Limb (tissue), 2 donors: ENCODE measurements around the gene ZBED2.
"Not testable (repeated sequence)": the region's sequence is repeated elsewhere in the genome, so short reads cannot be mapped to it uniquely, and the experiment has no call there.

Source experiments
- DNase-seq, 2 donors: peaks; one replicate each; pipeline ENCODE4 v3.0.0-alpha.2; 2016; ENCODE audit errors: extremely low spot score in 2 of 2

Gene ZBED2

DNA sequence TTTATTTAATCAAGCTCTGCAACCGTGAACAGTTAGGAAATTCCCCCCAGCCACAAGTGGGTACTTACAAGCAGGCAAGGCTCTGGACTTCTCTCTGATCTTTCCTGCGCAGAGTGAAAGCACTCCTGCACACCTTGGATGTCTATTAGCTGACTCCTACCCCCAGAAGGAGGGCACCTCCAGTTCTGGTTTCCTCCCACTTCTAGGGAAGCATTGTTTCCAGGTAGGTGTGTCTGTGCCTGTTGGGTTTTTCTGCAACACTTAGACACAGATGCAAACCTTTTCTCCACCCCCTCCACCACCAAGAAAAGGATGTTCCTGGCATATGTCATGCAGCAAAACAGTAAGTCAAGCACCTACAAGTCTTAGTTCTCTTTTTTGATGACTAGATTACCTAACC, at the start of gene ZBED2:
TSS of gene ZBED2 (minus strand) at position 115 of the 400 bp plus-strand sequence. CDS start 1,145 bp downstream, outside the sequence.
- no peak for DNase-seq

- no peak for DNase-seq
Observed at GRCh38 chr3:111639316-111639715, 44.2 kb upstream of the ZBED2 start.

GRCh38 chr3:111636366-111636885, 41.3 kb upstream of the ZBED2 start:
- DNase-seq: no peak

GRCh38 chr3:111635403-111635802, 40.3 kb upstream of the ZBED2 start:
- no peak for DNase-seq

DNA sequence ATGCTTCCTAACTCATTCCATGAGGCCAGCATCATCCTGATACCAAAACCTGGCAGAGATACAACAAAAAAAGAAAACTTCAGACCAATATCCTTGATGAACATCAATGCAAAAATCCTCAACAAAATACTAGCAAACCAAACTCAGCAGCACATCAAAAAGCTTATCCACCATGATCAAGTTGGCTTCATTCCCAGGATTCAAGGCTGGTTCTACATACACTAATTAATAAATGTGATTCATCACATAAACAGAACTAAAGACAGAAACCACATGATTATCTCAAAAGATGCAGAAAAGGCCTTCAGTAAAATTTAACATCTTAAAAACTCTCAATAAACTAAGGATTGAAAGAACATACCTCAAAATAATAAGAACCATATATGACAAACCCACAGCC, 35.5 kb upstream of the ZBED2 start:
- DNase-seq: not testable (repeated sequence)

- not testable (repeated sequence) for DNase-seq
Observed at GRCh38 chr3:111629018-111629417, 33.9 kb upstream of the ZBED2 start.

- DNase-seq: no peak
Observed at GRCh38 chr3:111627092-111627491, 31.9 kb upstream of the ZBED2 start.

GRCh38 chr3:111621535-111621934, 26.4 kb upstream of the ZBED2 start:
- no peak for DNase-seq

DNA sequence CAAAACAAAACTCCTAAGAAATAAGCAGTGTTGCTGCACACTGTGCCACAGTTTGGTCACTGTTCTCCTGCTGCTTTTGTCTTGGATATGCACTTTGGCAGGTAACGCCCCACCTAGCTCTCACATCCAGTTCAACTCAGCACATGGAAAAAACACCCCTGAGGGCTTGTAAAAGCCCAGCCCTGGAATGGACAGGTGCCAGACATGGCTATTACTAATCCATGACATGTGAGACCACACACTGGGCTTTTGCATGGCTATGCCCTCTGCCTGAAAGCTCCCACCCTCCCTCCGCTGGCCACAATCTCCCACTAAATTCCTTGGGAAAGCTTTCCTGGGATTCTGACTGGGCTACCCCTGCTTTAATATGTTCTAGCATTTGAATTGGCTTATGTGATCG, 24.7 kb upstream of the ZBED2 start:
- no peak for DNase-seq

DNA sequence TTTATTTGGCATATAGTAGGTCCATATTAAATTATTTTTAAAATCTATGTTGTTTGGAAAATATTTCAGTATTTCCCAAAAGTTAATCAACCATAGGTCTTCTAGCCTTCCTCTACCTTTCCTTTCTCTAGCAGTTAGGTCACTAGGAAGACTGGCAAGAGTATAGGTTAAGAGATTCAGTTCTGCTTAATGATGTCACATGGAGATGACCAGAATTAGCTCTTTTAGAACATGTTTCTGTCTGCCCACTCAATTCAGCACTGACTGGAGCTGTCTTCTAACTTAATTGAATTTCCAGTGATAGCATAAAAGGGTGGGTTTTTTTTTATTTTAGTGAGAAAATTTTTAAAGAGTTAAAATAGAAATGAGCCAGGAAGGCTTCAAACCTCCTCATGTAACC, 23.8 kb upstream of the ZBED2 start:
- no peak for DNase-seq

DNA sequence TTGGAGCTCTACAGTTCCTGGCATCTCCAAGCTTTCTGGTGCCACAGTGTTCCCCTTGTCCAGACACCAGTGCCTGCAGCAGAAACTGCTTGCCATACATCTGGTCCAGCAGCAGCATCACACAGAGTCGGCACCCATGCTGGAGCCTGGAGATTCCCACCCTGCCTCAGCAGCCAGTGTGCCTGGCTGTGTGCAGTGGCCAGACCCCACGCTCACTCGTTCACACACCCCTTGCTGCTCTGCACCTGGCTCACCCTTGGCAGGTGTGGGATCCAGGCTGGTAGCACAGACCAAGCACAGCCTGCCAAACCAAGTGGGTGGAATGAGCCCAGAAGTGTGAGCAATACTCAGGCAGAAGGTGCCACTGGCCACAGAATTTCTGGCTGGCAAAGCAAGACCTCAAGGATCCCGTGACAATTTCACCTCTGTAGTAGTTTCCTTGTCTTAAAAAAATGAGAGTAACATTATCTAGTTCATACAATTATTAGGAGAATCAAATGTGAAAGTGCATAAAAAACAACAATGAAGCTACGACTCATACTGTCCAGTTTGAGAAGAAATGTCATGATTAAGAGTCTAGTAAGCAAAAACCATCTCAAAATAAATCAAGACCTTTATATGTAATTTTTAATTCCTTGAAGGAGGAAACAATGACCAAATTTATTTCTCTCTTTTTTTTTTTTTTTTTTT, 22.9 kb upstream of the ZBED2 start:
- no peak for DNase-seq

- DNase-seq: no peak
Observed at GRCh38 chr3:111617406-111617805, 22.3 kb upstream of the ZBED2 start.

DNA sequence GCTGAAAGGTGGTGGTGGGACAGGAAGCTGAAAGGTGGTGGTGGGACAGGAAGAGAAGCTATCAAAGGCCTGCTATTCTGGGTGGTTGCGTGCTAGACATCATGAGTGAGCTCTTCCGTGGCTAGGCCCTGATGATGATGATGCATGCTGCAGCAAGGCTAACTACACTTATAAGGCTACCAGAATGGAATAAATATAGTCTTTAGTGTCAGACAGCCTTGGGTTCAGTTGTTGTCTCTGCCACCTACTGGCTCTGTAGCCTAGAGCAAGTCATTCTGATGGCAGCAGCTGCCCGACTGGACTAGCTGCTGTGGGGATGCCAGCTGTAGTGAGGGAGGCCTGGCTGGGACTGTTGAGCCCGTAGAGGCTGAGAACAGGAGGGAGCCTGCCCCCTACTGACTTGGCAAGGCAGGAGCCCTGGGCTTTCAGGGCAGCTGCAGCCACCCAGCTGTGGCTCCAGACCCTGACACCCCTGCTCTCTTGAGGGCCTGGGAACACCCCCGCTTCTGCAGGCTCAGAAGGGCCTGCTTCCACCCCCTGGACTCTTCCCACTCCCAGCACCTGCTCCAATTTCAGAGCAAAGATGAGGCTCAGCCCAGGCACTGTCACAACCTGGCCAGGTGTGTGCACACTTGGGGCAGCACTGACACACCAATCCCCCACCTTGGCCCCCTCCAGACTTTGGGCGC, 21.4 kb upstream of the ZBED2 start:
- DNase-seq: no peak

DNA sequence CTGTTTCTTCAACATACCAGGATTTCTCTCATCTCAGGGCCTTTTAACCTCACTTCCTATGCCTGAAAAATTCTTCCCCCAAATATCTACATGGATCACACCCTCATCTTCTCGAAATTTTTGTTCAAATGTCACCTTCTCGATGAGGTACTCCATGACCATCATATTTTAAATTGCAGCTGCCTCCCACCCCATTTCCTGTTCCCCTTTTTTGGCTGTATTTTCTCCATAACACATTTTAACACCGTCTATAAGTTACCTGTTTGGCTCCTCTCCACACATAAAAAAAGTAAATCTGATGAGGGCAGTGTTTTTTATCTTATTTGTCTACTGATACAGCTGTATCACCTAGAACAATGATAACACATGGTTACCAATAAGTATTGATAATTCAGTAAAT, 20.7 kb upstream of the ZBED2 start:
- DNase-seq: no peak

DNA sequence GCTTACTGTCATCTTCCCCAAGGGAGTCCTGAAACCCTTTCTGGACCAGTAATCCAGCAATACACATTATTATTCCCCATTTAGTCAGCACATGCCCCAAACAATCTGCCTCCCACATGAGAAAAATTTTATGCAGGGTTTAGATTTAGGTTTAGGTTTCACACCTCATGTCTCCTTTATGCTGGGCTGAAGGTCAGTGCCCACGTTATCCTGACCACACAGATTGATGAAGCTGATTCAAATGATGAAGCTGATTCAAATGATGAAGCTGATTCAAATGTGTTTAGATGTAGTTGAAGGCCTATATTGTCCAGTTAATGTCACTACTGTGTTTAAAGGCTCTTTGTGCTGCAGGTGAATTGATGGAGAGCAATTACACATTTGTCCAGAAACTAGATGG, 18.1 kb upstream of the ZBED2 start:
- DNase-seq: no peak

DNA sequence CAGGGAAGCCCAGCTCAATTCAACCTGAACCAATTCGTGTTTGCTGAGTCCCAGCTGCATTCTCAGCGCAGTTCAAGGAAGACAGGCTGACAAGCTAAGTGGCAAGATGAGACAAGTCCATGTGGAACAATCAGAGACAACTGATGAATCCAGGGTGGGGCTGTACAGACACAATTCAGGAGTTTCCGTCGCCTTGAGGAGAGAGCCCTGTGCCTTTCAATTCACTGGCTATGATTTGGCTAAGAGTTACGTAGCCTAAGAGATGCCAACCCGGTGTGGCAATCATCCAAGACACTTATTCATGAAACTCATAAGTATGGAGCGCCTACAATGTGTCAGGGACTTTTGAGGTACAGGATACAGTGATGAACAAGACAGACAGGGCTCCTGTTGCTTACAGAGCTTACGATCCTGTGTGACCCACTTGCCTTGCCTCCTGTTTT, 15.5 kb upstream of the ZBED2 start:
- no peak for DNase-seq

GRCh38 chr3:111610189-111610588, 15.0 kb upstream of the ZBED2 start:
- DNase-seq: no peak

DNA sequence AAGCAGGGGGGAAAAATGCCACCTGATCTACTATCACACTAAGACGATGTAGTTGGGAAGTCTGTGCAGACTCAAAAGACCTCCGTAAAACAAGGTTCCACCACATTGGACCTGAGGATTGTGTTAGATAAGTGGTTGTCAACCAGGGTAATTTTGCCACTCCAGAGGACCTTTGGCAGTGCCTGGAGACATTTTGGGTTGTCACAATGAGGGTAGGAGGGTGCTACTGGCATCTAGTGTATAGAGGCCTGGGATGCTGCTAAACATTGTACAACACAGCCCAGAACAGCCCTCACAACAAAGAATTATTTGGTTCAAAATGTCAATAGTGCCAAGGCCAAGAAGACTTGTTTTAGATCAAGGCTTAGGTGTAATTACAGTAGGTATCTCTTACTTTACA, 14.6 kb upstream of the ZBED2 start:
- DNase-seq: no peak

- DNase-seq: no peak
Observed at GRCh38 chr3:111608383-111608782, 13.2 kb upstream of the ZBED2 start.

DNA sequence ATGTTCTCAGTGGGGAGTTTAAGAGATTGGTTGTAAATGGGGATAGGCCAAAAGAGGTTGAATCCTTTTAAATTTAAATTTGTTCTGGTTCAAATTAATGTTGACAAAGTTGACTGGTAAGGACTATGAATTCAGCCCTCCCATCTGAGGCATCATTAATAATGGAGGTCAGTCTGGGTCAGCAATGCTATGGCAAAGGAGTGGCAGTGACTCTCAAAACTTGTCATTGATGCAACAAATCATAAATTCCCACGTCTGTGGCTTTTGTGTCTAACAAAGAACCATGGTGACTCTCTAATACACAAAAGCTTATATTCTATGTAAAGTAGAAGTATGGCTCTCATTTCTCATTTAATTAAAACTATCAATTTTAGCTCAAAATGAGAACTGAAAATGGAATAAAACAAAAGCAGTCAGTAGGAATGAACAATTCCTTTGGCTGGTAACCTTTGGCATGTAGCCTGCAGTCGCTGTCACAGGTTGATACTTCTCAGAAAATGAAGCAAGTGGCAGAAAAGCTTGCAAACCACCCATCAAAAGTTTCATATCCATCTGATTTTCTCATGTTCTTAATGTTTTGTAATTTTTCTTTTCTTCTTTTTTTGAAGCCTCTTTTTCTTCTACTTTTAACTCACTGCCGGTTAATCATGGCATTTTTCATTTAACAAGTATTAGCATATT, 12.2 kb upstream of the ZBED2 start:
- no peak for DNase-seq

DNA sequence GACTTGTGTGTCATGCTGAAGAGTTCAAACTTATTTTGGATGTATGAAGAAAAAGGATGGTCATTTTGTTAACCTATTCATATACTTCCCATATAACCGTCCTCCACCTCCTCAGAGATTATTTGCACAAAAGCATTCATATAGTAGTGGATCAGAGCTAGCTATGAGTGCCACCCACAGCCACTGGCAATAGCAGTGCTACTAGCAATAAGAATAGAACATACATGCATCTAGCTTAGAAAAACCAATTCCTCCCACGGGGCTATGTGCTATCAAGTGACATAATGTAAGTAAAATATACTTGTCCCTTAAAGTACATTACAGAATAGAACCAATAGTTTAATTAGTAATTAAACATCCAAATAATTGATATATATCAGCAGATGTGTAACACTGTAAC, 10.3 kb upstream of the ZBED2 start:
- DNase-seq: no peak

DNA sequence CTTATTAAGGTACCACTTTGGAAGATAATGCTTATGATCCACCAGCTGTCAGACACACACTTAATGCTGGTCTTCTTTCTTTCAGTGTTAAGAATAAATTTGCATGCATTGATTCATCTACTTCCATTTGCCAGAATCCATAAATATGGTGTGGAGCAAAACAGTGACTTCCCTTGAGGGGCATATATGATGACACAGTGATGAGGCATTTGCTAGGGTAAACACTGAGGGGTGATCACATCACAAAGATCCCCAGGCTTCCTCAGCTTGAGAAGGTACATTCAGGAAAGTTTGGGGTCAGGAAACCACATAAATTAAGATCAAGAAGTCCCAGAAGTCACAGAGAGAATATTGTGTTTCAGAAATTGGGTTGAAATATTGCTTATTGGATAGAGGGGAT, 9.9 kb upstream of the ZBED2 start:
- DNase-seq: no peak
